Mucosa of descending colon (tissue), 3 donors: ENCODE results near the gene HOOK1. TPM values are rescaled to one million over a fixed set of nuclear protein-coding genes. Genes with fewer than 3 reads are reported as not detected.

Experiments used
- ATAC-seq: fragments of 200-7000 bp; cut with Tn5 transposase; one replicate; pipeline ENCODE4 v1.9.1; 2020; ENCODE audit warnings: mild to moderate bottlenecking, moderate library complexity
- DNase-seq, 3 donors: peaks; one replicate each; pipeline ENCODE4 v3.0.0-alpha.2; 2020
- H3K36me3 ChIP-seq: fragments of 200-600 bp; one replicate; pipeline ENCODE4 v1.8.0; 2021; ENCODE audit warnings: low read depth, mild to moderate bottlenecking
- H3K4me1 ChIP-seq: fragments of 200-600 bp; one replicate; pipeline ENCODE4 v1.8.0; 2021; ENCODE audit warnings: low read depth, mild to moderate bottlenecking
- H3K4me3 ChIP-seq: fragments of 200-600 bp; one replicate; pipeline ENCODE4 v1.8.0; 2021; ENCODE audit warnings: mild to moderate bottlenecking
- H3K9me3 ChIP-seq: fragments of 200-600 bp; one replicate; pipeline ENCODE4 v1.8.0; 2021; ENCODE audit warnings: mild to moderate bottlenecking
- intact Hi-C, 2 donors: fragments of 100-400 bp; cut with DNase I in 1 of 2; cut with micrococcal nuclease in 1 of 2; formaldehyde crosslinking; loops; one replicate each; pipeline versions ENCODE4 v1.11.0 to v1.11.1; 2022; cut with DNase I, micrococcal nuclease
- long read RNA-seq, 2 donors: library from polyadenylated mRNA; unstranded; transcript quantifications; one replicate each; pipeline ENCODE4 v2.0.0, GENCODE V29; 2019 to 2021
- total RNA-seq, 3 donors: library from RNA; stranded (reverse); fragmentation: NEBNext Ultra II Directional in 2 of 3; extraction: Animal tissue kit (Norgen Biotek cat#: 25700) in 2 of 3; gene quantifications; one replicate each; pipeline versions ENCODE4 v1.2.1 to v1.2.4, GENCODE V29; 2021 to 2023
- TF ChIP-seq, protein P1 (sequence below): fragments of 200-600 bp; IDR thresholded peaks from one replicate; pipeline ENCODE4 v1.8.0; 2022; ENCODE audit warnings: antibody characterized with exemption, mild to moderate bottlenecking
- donor health status: DM: no; HTN: no; CAD: no; lungs with moderate emphysema.
- donor health status: DM: no; HTN: no; CAD: no.
- donor health status: DM: no; HTN: yes; CAD: no.

HOOK1 gene
- 10 to 100 TPM; 26.9 to 58.6 (median 55.9) TPM for total RNA-seq
- long read RNA-seq, donor 1, full-length matches to known transcripts = 4 of 7 reads
- long read RNA-seq, donor 1, partial matches to known transcripts = 2 of 7 reads
- long read RNA-seq, donor 1, other reads (novel, unspliced or antisense) = 1 of 7 reads
- long read RNA-seq, donor 2, full-length matches to known transcripts = 3 of 19 reads
- long read RNA-seq, donor 2, partial matches to known transcripts = 14 of 19 reads
- long read RNA-seq, donor 2, other reads (novel, unspliced or antisense) = 2 of 19 reads

DNA sequence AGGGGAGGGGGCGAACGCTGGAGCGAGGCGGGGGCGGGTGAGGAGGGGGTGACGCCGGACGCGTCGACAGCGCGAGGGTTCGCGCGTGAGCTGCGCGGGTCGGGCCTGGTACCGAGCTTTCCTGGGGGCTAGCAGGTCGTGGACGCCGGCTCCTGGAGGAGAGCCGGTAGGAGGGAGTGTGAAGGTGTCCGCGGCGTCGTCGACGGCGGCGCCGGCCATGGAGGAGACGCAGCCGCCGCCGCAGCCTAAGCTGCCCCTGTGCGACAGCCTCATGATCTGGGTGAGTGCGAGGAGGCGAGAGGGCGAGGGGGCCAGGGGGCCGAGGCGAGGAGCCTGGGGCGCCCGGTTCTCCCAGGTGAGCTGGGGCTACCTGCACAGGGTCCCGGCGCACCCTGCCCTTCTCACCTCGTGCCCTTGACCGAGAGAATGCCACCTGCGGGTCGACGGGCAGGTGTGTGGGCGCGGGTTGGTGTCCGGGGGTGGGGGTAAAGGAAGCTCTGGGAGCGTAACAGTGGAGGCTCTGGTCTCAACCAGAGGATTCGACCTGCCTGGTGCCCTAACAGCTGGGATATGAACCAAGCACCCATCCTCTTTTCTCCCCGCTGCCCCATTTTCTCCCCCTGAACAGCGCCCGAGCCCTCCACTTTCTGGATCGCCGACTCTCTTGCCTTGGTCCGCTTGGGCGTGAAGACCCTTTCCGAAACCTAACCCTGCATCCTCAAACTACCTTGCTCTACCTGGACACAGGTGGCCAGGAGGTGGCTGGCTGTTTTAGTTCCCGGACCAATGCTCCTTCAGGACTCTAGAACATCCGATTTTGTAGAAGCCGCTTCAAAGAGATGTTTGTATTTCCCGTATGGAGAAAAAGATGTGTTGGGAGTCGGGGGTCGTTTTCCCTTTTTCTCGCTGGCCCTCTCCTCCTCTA is at the start of gene HOOK1:
Gene HOOK1 (plus strand): TSS at position 49 of the 925 bp plus-strand sequence. CDS start 169 bp downstream, at position 218.
- TF ChIP-seq, protein P1, sequence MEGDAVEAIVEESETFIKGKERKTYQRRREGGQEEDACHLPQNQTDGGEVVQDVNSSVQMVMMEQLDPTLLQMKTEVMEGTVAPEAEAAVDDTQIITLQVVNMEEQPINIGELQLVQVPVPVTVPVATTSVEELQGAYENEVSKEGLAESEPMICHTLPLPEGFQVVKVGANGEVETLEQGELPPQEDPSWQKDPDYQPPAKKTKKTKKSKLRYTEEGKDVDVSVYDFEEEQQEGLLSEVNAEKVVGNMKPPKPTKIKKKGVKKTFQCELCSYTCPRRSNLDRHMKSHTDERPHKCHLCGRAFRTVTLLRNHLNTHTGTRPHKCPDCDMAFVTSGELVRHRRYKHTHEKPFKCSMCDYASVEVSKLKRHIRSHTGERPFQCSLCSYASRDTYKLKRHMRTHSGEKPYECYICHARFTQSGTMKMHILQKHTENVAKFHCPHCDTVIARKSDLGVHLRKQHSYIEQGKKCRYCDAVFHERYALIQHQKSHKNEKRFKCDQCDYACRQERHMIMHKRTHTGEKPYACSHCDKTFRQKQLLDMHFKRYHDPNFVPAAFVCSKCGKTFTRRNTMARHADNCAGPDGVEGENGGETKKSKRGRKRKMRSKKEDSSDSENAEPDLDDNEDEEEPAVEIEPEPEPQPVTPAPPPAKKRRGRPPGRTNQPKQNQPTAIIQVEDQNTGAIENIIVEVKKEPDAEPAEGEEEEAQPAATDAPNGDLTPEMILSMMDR = no peak
- H3K4me3 ChIP-seq = peak within 1 kb of the TSS; percentile 50
- ATAC-seq (peak; percentile 40), DNase-seq (peak in 1 of 3 donors; percentile 70)
- H3K9me3 ChIP-seq = no peaks in the 10 kb centered on the region
- intact Hi-C loops = no loop called here
- no peaks in the 10 kb centered on the region for H3K36me3 ChIP-seq
- peaks cover 4% of the 10 kb centered on the region for H3K4me1 ChIP-seq

DNA sequence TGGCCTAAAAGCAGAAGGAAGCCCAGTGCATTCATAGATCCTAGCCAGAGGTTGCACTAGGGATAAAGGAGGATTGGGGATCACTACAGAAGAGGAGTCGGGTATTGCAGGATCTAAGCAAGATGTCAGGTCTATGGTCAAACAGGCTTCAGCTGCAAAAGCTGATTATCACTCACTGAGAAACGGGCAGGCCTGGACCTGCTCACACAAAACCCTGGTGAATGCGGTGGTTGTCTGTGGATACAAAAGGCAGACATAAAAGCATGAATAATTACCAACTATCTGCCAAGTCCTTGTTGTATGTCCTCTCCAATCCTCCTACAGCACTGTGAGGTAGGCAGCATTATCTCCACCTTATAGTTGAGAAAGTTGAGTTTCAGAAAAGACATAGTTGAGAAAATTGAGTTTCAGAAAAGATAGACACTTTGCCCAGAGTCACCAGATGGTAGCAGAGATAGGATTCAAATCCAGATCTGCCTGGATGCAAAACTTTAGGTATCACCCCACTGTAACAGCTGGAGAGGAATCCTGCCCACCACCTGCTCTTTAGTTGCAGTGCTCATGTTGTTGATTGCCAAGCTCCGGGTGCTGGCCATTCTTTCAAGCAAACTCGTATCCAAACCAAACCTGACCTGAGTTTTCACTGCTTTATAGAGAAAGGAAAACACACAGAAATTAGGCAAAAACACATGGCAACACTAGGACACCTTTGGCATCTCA is 49.6 kb upstream of the HOOK1 start:
- TF ChIP-seq, protein P1 = no peak
- no peaks in the 10 kb centered on the region for H3K36me3 ChIP-seq
- no peaks in the 10 kb centered on the region for H3K4me1 ChIP-seq
- intact Hi-C loops = no loop called here
- ATAC-seq (no peak), DNase-seq (no peak)
- H3K4me3 ChIP-seq = no peak overlapping the region
- no peaks in the 10 kb centered on the region for H3K9me3 ChIP-seq

DNA sequence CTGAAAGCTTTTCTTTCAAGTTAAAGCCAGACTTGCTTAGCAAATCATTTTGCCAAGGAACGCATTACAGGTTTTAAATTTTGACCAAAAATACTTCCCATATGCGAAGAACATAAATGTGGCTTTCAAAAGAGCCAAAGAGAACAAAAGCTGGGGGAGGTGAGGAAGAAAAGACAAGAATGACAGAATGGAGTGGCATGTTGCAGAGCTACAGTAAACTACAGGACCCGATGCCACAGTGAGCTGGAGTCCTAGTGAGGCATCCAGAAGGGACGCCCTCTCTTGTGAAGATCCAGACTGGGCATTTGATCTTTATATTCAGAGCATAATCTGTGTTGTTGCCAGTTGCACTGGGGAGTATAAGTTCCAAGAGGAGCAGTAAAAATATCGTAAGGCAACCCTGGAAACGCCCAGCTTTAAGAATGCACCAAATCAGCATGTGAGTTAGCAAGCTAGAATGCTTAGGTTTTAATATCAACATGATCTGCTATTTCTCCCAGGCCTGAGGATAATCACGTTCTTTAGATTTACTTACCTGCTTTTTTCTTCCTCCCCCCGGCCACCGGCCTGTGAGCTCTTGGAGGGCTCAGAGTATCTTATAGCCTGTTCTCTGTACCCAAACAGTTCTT is 48.4 kb upstream of the HOOK1 start:
- TF ChIP-seq, protein P1 = no peak
- DNase-seq (no peak), ATAC-seq (no peak)
- H3K4me1 ChIP-seq = no peaks in the 10 kb centered on the region
- H3K9me3 ChIP-seq = no peaks in the 10 kb centered on the region
- intact Hi-C loops = no loop called here
- H3K36me3 ChIP-seq = no peaks in the 10 kb centered on the region
- no peak overlapping the region for H3K4me3 ChIP-seq

DNA sequence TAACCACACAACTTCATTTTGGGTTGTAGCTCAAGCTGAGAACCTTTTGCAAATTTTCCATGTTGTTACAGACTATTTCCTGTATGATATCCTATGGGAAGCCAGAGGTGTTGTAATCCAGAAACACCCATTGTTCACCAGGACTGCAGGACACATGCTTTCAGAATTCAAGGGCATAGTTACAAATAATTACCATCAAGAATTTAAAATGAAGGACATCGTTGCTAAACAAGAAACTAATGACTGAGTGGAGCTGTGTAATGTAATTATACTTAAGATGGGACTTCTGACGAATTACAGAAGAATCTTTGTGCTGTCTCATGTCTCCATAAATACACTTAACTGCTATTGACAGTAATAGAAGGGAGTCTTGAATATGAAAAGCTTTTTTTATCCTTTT is 47.6 kb upstream of the HOOK1 start:
- no peak overlapping the region for H3K4me3 ChIP-seq
- TF ChIP-seq, protein P1 = no peak
- H3K9me3 ChIP-seq = no peaks in the 10 kb centered on the region
- H3K4me1 ChIP-seq = no peaks in the 10 kb centered on the region
- intact Hi-C loops = no loop called here
- ATAC-seq (no peak), DNase-seq (no peak)
- no peaks in the 10 kb centered on the region for H3K36me3 ChIP-seq
